ENCODE results near the gene UBAP1L.

DNA sequence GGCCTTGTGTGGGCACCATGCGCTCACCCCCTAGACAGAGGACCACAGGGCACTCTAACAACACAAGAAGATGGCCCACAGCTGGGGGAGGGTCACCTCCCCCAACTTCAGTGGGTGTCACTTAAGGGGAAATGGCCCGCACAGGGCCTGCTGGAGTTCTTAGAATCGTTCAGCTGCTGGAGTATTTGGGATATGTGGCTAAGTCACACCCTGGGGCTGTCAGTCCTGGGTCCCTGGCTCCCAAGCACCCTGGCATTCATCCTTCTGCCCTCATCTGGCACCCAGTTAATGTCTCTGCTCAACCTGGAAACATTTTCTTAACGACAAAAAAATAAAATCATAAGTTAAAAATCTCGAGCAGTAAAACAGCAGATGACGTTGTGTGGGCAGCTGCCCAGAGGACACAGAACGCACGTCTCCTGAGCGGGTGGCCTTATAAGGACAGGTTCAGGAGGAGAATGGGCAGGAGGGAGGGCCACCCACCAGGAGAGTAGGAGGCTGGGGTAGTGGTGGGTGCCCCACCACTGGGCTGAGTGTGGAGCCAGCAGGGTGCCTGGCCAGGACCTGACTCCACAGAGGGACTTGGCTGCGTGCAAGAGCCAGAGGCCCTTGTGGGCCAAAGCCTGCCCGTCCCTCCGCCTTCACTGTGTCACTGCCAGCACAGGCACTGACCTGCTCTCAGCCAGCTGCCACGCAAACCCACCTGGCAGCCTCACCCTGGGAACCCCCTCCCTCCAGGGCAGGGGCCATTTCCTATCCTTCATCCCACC, 26.9 kb downstream of the UBAP1L start:
- TF ChIP-seq, protein P1, sequence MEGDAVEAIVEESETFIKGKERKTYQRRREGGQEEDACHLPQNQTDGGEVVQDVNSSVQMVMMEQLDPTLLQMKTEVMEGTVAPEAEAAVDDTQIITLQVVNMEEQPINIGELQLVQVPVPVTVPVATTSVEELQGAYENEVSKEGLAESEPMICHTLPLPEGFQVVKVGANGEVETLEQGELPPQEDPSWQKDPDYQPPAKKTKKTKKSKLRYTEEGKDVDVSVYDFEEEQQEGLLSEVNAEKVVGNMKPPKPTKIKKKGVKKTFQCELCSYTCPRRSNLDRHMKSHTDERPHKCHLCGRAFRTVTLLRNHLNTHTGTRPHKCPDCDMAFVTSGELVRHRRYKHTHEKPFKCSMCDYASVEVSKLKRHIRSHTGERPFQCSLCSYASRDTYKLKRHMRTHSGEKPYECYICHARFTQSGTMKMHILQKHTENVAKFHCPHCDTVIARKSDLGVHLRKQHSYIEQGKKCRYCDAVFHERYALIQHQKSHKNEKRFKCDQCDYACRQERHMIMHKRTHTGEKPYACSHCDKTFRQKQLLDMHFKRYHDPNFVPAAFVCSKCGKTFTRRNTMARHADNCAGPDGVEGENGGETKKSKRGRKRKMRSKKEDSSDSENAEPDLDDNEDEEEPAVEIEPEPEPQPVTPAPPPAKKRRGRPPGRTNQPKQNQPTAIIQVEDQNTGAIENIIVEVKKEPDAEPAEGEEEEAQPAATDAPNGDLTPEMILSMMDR (IDR thresholded peaks at IDR 0.05; ENCODE audit: low read depth, low read length): no peak
- TF ChIP-seq EZH2phosphoT487 (IDR thresholded peaks at IDR 0.05; ENCODE audit: low read depth): no peak
